Stimulated activated naive CD8-positive, alpha-beta T cell treated with anti-CD3 and anti-CD28 coated beads, Interleukin-15, amount 100 ng/mL, for 72 hours (primary cell): ENCODE data around the gene SLC9A2.

Source experiments
- ATAC-seq: fragments of 150-1000 bp; cut with Tn5 transposase; 2 replicates; pipeline ENCODE4 v1.10.0; 2021; ENCODE audit warnings: mild to moderate bottlenecking, moderate library complexity
- DNase-seq, 2 donors: peaks; one replicate each; pipeline ENCODE4 v3.0.0; 2021 to 2022
- H3K27ac Mint-ChIP-seq, 2 donors: one replicate each; pipeline ENCODE4 v1.8.0; 2022; ENCODE audit warnings: mild to moderate bottlenecking in 2 of 2, mixed read lengths in 2 of 2, moderate library complexity in 2 of 2
- H3K27me3 Mint-ChIP-seq: one replicate; pipeline ENCODE4 v1.8.0; 2022; ENCODE audit warnings: mixed read lengths
- H3K4me1 Mint-ChIP-seq: one replicate; pipeline ENCODE4 v1.8.0; 2022; ENCODE audit warnings: mild to moderate bottlenecking, mixed read lengths
- H3K4me3 Mint-ChIP-seq, 2 donors: one replicate each; pipeline ENCODE4 v1.8.0; 2022; ENCODE audit warnings: mild to moderate bottlenecking in 2 of 2, mixed read lengths in 2 of 2, moderate library complexity in 1 of 2
- H3K9me3 Mint-ChIP-seq, 2 donors: one replicate each; pipeline ENCODE4 v1.8.0; 2022; ENCODE audit warnings: mixed read lengths in 2 of 2

SLC9A2 gene

GRCh38 chr2:102678442-102678841 is 59.1 kb downstream of the SLC9A2 start:
- H3K4me1 Mint-ChIP-seq = no peaks in the 10 kb centered on the region
- H3K27ac Mint-ChIP-seq = no peak overlapping the region
- no peaks in the 10 kb centered on the region for H3K9me3 Mint-ChIP-seq
- ATAC-seq (no peak), DNase-seq (no peak)
- H3K4me3 Mint-ChIP-seq = no peak overlapping the region
- H3K27me3 Mint-ChIP-seq = no peaks in the 10 kb centered on the region

- Mint-ChIP-seq H3K4me1 (peaks cover 6% of the 10 kb centered on the region), H3K27me3 (no peaks in the 10 kb centered on the region), H3K27ac (no peak overlapping the region), H3K4me3 (no peak overlapping the region), H3K9me3 (no peaks in the 10 kb centered on the region)
- ATAC-seq = peak; percentile 87
- DNase-seq = no peak
Measured at GRCh38 chr2:102686479-102687439, 67.4 kb downstream of the SLC9A2 start.

GRCh38 chr2:102690012-102690411 is 70.7 kb downstream of the SLC9A2 start:
- DNase-seq (no peak), ATAC-seq (peak; percentile 68)
- peak overlapping the region in 1 of 2 donors; percentile 79 for H3K27ac Mint-ChIP-seq
- peaks cover 6% of the 10 kb centered on the region for H3K4me1 Mint-ChIP-seq
- peak overlapping the region in 1 of 2 donors; percentile 48 for H3K4me3 Mint-ChIP-seq
- H3K27me3 Mint-ChIP-seq = no peaks in the 10 kb centered on the region
- H3K9me3 Mint-ChIP-seq = no peaks in the 10 kb centered on the region

GRCh38 chr2:102696463-102696862 is 77.1 kb downstream of the SLC9A2 start:
- ATAC-seq (no peak), DNase-seq (no peak)
- no peak overlapping the region for H3K27ac Mint-ChIP-seq
- no peaks in the 10 kb centered on the region for H3K4me1 Mint-ChIP-seq
- H3K27me3 Mint-ChIP-seq = no peaks in the 10 kb centered on the region
- no peak overlapping the region for H3K4me3 Mint-ChIP-seq
- no peaks in the 10 kb centered on the region for H3K9me3 Mint-ChIP-seq

DNA sequence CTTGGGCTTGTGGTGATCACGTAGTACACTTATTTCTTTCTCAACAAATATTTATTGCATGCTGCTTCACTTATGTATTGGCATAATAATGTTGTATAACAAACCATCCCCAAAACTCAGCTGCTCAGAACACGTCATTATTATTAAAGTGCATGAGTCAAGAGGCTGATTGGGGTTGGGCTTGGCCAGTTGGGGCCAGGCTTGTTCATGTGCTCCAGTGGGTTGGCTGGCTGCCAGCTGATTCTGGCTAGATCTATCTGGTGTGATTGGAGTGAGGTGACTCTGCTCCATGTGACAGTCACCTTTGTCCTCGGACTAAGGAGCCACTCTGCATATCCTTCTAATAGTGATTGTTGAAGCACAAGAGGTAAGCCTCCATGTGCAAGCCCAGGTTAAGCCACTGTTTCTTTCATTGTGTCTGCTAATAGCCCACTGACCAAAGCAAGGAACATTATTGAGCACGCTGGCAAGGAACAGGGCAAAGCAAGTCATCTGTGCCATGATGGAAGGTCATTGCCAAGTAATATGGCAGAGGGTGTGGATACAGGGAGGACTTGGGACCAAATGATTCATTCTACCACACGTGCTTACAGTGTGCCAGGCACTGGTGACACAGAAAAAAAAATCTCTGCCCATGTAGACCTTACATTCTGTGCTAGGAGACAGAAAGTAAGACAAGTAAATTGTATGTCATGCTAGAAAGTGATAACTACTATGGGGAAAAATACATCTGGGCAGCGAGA is 79.2 kb downstream of the SLC9A2 start:
- no peaks in the 10 kb centered on the region for H3K27me3 Mint-ChIP-seq
- no peaks in the 10 kb centered on the region for H3K9me3 Mint-ChIP-seq
- no peak overlapping the region for H3K4me3 Mint-ChIP-seq
- DNase-seq (no peak), ATAC-seq (no peak)
- H3K4me1 Mint-ChIP-seq = no peaks in the 10 kb centered on the region
- no peak overlapping the region for H3K27ac Mint-ChIP-seq

DNA sequence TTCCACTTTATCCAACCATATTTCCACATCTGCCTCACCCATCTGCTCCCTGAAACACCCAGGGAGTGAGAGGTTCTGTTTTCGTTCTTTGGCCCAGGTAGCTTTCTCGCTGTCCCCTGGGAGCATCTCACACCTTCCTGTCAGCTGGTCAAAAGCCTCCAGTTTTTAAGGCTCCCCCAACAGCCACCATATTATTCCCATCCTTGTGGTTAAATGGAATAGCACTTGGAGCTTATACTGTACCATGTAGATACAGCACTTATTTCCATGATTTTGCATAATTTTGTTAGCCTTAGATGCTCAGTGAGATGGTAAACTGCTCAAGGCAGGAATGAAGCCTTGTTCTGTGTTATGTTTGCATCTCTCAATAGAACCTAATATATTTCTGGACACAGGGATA is 84.0 kb downstream of the SLC9A2 start:
- ATAC-seq (no peak), DNase-seq (no peak)
- Mint-ChIP-seq H3K4me1 (no peaks in the 10 kb centered on the region), H3K9me3 (no peaks in the 10 kb centered on the region), H3K4me3 (no peak overlapping the region), H3K27ac (no peak overlapping the region), H3K27me3 (peaks cover 8% of the 10 kb centered on the region)

DNA sequence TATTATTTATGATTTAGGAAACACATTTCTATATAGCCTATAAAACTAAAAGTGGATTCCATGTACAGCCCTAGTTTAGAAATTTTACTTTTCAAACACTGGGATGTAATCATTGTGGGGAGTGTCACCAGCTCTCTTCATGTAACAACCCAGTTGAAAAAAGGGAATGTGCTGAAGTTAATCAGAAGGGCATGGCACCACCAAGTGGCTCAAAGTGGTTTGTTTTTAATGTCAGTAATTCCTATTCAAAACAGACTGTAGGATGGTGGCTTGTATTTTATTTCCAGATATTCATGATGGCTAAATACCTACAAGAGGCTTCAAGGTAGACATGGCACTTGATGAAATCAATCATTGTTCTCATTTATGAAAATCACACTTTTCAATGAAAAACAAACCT is 84.4 kb downstream of the SLC9A2 start:
- no peak overlapping the region for H3K4me3 Mint-ChIP-seq
- ATAC-seq = peak; percentile 53
- no peak for DNase-seq

DNA sequence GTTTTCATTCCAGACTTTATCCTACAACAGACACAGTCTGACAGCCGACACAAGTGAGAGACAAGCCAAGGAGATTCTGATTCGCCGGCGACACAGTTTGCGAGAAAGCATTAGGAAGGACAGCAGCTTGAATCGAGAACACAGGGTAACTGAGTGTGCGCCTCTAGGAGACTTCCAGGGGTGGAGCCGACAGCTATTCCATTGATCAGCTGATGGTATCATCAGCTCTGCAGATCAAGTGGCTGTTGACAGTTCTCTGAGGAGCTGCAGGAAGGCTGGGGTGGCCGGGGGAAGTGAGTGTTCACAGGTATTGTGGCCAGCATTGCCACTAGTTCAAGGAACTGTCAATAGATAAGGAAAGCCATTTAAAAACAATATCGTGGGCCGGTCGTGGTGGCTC is 85.2 kb downstream of the SLC9A2 start:
- ATAC-seq = no peak

More for the DNA sequence above, 84.4 kb downstream of the SLC9A2 start:
- peaks cover 8% of the 10 kb centered on the region for H3K27me3 Mint-ChIP-seq
- no peaks in the 10 kb centered on the region for H3K9me3 Mint-ChIP-seq
- H3K4me1 Mint-ChIP-seq = no peaks in the 10 kb centered on the region
- no peak overlapping the region for H3K27ac Mint-ChIP-seq

DNA sequence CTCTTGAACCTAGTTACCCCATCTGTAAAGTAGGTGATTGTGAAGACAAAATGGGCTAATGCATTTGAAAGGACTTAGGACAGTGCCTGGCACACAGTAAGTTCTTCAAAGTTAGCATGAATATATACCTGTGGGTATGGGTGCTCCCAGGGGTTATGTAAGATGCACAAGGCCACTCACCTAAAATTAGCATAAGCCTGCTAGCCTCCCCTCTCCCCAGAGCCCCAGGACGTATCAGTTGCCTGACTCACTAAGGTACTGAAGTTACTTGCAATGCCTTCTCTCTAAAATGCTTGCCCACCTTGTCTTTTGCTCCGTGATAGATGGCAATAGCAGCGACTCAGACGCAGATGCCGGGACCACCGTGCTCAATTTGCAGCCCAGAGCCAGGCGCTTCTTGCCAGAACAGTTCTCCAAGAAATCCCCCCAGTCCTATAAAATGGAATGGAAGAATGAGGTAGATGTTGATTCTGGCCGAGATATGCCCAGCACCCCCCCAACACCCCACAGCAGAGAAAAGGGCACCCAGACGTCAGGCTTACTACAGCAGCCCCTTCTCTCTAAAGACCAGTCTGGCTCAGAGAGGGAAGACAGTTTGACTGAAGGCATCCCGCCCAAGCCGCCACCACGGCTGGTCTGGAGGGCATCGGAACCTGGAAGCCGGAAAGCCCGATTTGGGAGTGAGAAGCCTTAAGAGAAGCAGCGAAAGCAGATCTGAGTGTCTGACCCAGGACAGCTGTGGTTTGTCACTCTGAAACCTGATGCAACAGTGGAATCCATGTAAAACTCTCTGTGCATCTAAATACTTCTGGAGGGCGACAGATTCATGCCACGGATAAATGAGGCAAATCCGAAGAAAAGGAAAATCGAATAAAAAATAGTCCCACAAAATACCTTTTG is 88.7 kb downstream of the SLC9A2 start:
- H3K4me1 Mint-ChIP-seq = no peaks in the 10 kb centered on the region
- DNase-seq (no peak), ATAC-seq (no peak)
- no peak overlapping the region for H3K27ac Mint-ChIP-seq
- peaks cover 8% of the 10 kb centered on the region for H3K27me3 Mint-ChIP-seq
- no peaks in the 10 kb centered on the region for H3K9me3 Mint-ChIP-seq
- H3K4me3 Mint-ChIP-seq = no peak overlapping the region

More for the DNA sequence above, 85.2 kb downstream of the SLC9A2 start:
- Mint-ChIP-seq H3K27ac (no peak overlapping the region), H3K9me3 (no peaks in the 10 kb centered on the region), H3K4me1 (no peaks in the 10 kb centered on the region), H3K4me3 (no peak overlapping the region), H3K27me3 (peaks cover 8% of the 10 kb centered on the region)
- DNase-seq = no peak

GRCh38 chr2:102708847-102709559 is 89.7 kb downstream of the SLC9A2 start:
- H3K9me3 Mint-ChIP-seq = no peaks in the 10 kb centered on the region
- no peak overlapping the region for H3K4me3 Mint-ChIP-seq
- no peak for ATAC-seq
- H3K27ac Mint-ChIP-seq = no peak overlapping the region
- no peaks in the 10 kb centered on the region for H3K4me1 Mint-ChIP-seq
- peaks cover 8% of the 10 kb centered on the region for H3K27me3 Mint-ChIP-seq
- DNase-seq = no peak

DNA sequence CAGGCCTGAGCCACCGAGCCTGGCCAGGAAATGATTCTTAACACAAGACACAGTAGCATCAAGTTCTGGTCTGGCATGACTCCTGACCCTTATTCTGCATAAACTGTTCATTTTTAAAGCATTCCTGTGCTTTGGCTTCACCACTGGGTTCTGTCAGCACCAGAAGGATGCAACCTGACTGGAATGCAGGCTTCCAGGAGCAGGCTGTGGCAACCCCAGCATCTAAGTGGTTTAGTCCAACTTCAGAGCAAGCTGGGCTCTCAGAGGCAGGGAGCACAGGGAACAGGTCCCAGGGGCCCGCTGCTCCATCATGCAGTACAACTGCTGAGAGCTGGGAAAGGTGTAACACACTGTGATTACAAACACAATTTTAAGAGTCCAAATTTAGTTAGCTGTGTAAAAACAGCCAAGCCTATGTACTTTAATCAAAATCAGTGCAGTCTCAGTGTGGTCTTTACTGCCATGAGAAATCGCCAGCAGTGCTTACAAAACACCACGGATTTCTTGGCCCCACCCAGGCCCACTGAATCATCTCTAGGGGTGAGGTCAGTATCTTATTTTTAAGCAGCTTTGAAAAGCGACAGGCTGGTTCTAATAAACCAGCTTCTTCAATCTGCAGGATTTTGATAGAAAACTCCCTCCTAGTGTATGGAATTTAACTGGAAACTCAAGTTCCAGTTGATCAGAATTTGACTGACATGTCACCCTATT is 98.1 kb downstream of the SLC9A2 start:
- H3K27me3 Mint-ChIP-seq = no peaks in the 10 kb centered on the region
- ATAC-seq (no peak), DNase-seq (no peak)
- no peaks in the 10 kb centered on the region for H3K9me3 Mint-ChIP-seq
- no peaks in the 10 kb centered on the region for H3K4me1 Mint-ChIP-seq
- H3K4me3 Mint-ChIP-seq = no peak overlapping the region
- H3K27ac Mint-ChIP-seq = no peak overlapping the region

DNA sequence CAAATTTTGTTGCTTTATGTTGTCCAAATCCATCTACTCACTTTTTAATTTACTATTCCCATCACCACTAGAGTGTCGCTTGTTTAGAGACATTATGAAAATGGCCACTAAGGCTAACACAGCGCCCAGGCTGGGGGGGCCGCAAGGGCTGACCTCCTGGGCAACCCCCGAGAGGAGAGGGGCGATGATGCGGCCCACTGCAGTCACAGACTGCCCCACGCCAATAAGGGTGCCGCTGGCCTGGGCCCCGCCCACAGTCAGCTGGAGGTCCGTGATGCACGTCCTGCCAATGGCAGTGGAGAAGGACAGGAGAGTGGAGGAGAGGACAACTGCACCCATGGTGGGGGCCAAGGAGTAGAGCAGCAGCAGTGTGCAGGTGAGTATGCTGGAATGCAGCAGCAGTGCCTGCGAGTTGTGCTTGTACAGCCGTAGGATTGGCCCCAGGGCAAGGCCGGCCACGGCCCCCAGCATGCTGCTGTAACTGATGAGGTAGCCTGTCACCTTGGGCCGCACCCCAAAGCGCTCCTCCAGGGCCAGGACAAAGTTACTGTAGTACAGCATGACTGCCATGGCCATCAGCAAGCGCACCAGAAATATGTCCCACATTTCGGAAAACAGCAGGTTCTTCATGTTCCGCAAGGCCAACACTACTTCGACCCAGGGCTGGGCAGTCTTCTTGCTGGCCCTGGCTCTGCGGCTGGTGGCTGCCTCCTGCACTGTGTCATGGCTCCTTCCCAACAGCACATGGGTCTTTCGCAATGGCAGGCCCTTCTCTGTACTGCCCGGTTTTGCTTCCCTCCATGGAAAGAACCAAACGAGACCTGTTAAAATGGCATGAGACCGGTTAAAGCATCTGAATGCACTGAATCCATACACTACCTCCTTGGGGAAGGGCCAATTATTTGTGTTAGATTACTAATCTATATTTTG is 99.3 kb downstream of the SLC9A2 start:
- Mint-ChIP-seq H3K9me3 (no peaks in the 10 kb centered on the region), H3K27ac (peak overlapping the region in 1 of 2 donors; percentile 21), H3K27me3 (no peaks in the 10 kb centered on the region), H3K4me3 (no peak overlapping the region), H3K4me1 (no peaks in the 10 kb centered on the region)
- ATAC-seq (no peak), DNase-seq (no peak)

DNA sequence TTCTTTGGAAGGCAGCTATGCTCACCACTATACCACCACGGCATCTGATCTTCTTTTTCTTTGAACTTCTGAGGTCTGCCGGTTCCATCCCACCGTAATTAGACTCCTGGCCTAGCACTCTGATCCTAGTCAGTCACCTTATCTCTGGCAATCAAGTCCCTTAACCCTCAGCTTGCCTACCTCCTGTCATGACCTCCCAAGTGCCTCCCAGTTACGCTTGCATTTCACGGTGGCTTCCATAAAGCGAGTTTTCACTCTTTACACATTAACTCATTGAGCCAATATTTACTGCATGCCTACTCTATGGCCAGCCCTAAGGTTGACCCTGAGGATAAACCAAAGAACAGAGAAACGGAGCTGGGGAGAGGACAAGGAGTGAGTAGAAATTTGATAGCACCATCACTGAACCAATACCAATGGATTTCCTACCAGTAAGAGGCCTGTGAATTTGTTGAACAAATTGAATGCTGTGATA is 104.7 kb downstream of the SLC9A2 start:
- H3K4me1 Mint-ChIP-seq = no peaks in the 10 kb centered on the region

More for the DNA sequence above, 104.7 kb downstream of the SLC9A2 start:
- no peak overlapping the region for H3K4me3 Mint-ChIP-seq
- no peaks in the 10 kb centered on the region for H3K27me3 Mint-ChIP-seq
- ATAC-seq = no peak
- DNase-seq = no peak
- no peaks in the 10 kb centered on the region for H3K9me3 Mint-ChIP-seq
- H3K27ac Mint-ChIP-seq = no peak overlapping the region
